22Rv1 (cell line): ENCODE measurements around the gene DDX42.

Source experiments
- ZFX ChIP-seq: fragments of 450-650 bp; IDR thresholded peaks from 2 replicates; pipeline ENCODE4 v1.6.1; 2017; ENCODE audit warnings: antibody characterized with exemption, borderline replicate concordance
- TF ChIP-seq, protein P1 (sequence below): fragments of 450-650 bp; IDR thresholded peaks from 2 replicates; pipeline ENCODE4 v1.5.1; 2017; ENCODE audit warnings: mild to moderate bottlenecking

DNA sequence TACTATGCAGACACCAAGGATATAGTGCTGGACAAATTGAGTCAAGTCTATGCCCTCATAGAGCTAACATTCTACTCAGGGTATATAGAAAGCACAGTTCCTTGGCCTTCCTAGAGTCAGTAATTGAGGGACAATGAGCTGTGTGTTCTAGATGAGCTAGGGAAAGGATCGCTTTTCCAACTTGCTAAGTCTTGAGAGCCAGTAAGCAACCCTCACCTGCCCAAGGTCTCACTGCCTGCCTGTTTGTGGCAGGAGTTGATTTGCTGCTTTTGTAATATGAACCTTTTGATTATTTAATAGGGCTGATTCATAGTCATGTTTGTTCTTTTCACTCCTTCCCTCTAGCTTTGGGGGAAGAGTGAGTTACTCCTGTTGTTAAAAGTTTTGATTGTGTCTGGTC is 6.5 kb downstream of the DDX42 start:
- TF ChIP-seq, protein P1, sequence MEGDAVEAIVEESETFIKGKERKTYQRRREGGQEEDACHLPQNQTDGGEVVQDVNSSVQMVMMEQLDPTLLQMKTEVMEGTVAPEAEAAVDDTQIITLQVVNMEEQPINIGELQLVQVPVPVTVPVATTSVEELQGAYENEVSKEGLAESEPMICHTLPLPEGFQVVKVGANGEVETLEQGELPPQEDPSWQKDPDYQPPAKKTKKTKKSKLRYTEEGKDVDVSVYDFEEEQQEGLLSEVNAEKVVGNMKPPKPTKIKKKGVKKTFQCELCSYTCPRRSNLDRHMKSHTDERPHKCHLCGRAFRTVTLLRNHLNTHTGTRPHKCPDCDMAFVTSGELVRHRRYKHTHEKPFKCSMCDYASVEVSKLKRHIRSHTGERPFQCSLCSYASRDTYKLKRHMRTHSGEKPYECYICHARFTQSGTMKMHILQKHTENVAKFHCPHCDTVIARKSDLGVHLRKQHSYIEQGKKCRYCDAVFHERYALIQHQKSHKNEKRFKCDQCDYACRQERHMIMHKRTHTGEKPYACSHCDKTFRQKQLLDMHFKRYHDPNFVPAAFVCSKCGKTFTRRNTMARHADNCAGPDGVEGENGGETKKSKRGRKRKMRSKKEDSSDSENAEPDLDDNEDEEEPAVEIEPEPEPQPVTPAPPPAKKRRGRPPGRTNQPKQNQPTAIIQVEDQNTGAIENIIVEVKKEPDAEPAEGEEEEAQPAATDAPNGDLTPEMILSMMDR = no peak
- TF ChIP-seq ZFX = no peak
